ENCODE data around the gene DGKE. TPM values are rescaled to one million over a fixed set of nuclear protein-coding genes. Genes with fewer than 3 reads are reported as not detected.

Gene DGKE
- total RNA-seq, 1 experiment from 2014 or later, result 19.1 TPM

GRCh38 chr17:56870081-56870651, 36.2 kb downstream of the DGKE start:
- DNase-seq (ENCODE audit: low read depth, low spot score), result no peak
- in situ Hi-C loops (cut with HindIII; ENCODE audit: low pct_unique_long_range_greater_than_20kb, low sequenced_read_pairs), result no loop called here

GRCh38 chr17:56876766-56877179, 42.8 kb downstream of the DGKE start:
- TF ChIP-seq, protein P1, sequence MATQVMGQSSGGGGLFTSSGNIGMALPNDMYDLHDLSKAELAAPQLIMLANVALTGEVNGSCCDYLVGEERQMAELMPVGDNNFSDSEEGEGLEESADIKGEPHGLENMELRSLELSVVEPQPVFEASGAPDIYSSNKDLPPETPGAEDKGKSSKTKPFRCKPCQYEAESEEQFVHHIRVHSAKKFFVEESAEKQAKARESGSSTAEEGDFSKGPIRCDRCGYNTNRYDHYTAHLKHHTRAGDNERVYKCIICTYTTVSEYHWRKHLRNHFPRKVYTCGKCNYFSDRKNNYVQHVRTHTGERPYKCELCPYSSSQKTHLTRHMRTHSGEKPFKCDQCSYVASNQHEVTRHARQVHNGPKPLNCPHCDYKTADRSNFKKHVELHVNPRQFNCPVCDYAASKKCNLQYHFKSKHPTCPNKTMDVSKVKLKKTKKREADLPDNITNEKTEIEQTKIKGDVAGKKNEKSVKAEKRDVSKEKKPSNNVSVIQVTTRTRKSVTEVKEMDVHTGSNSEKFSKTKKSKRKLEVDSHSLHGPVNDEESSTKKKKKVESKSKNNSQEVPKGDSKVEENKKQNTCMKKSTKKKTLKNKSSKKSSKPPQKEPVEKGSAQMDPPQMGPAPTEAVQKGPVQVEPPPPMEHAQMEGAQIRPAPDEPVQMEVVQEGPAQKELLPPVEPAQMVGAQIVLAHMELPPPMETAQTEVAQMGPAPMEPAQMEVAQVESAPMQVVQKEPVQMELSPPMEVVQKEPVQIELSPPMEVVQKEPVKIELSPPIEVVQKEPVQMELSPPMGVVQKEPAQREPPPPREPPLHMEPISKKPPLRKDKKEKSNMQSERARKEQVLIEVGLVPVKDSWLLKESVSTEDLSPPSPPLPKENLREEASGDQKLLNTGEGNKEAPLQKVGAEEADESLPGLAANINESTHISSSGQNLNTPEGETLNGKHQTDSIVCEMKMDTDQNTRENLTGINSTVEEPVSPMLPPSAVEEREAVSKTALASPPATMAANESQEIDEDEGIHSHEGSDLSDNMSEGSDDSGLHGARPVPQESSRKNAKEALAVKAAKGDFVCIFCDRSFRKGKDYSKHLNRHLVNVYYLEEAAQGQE (IDR thresholded peaks at IDR 0.05; ENCODE audit: insufficient read depth in 1 of 2, low read depth in 2 of 2, low read length in 1 of 2), result no peak
- no peak for TF ChIP-seq TCF7L2 (IDR thresholded peaks at IDR 0.05; ENCODE audit: low read depth, low read length)
- no peak for TF ChIP-seq SIN3A (IDR thresholded peaks at IDR 0.05; ENCODE audit: borderline replicate concordance, insufficient read depth, low read depth, low read length)
- TF ChIP-seq POLR2AphosphoS5 (IDR thresholded peaks at IDR 0.05; ENCODE audit: low read depth, low read length), result no peak
- TF ChIP-seq CTCF (IDR thresholded peaks at IDR 0.05), result no peak
- ChIA-PET POLR2A (no interaction called here), CTCF (no interaction called here)
- no peak for DNase-seq (ENCODE audit: low read depth, low spot score)
- in situ Hi-C loops (cut with HindIII; ENCODE audit: low pct_unique_long_range_greater_than_20kb, low sequenced_read_pairs), result no loop called here
- no peak overlapping the region for H3K27ac ChIP-seq (ENCODE audit: low read length)
- no peaks in the 10 kb centered on the region for H3K36me3 ChIP-seq (ENCODE audit: control insufficient read depth, insufficient read depth, low read length)
- no peak overlapping the region for H3K4me3 ChIP-seq (ENCODE audit: low read depth in 2 of 2, low read length in 2 of 2)
- no peaks in the 10 kb centered on the region for H3K4me1 ChIP-seq (ENCODE audit: control insufficient read depth, insufficient read depth, low read length)
- H3K9me3 ChIP-seq (ENCODE audit: control insufficient read depth, insufficient read depth, low read depth, low read length), result no peaks in the 10 kb centered on the region
- no peak for ATAC-seq
- intact Hi-C loops (cut with micrococcal nuclease; ENCODE audit: unreplicated experiment), result no loop called here
- no TSS peak for BruUV-seq (replicated peaks)
- H3K27me3 ChIP-seq (ENCODE audit: control insufficient read depth, insufficient read depth, low read length), result no peaks in the 10 kb centered on the region

More at GRCh38 chr17:56870081-56870651, 36.2 kb downstream of the DGKE start:
- ChIA-PET CTCF (no interaction called here), POLR2A (no interaction called here)
- no TSS peak for BruUV-seq (replicated peaks)
- Histone ChIP-seq H3K4me3 (ENCODE audit: low read depth in 2 of 2, low read length in 2 of 2) (no peak overlapping the region), H3K27ac (ENCODE audit: low read length) (no peak overlapping the region), H3K36me3 (ENCODE audit: control insufficient read depth, insufficient read depth, low read length) (peaks cover 2% of the 10 kb centered on the region; the same call in 1 of the 2 replicates), H3K27me3 (ENCODE audit: control insufficient read depth, insufficient read depth, low read length) (no peaks in the 10 kb centered on the region), H3K4me1 (ENCODE audit: control insufficient read depth, insufficient read depth, low read length) (no peaks in the 10 kb centered on the region), H3K9me3 (ENCODE audit: control insufficient read depth, insufficient read depth, low read depth, low read length) (no peaks in the 10 kb centered on the region)
- TF ChIP-seq TCF7L2 (IDR thresholded peaks at IDR 0.05; ENCODE audit: low read depth, low read length), result no peak
- no peak for TF ChIP-seq POLR2AphosphoS5 (IDR thresholded peaks at IDR 0.05; ENCODE audit: low read depth, low read length)
- TF ChIP-seq SIN3A (IDR thresholded peaks at IDR 0.05; ENCODE audit: borderline replicate concordance, insufficient read depth, low read depth, low read length), result no peak
- TF ChIP-seq CTCF (IDR thresholded peaks at IDR 0.05), result no peak
- TF ChIP-seq, protein P1 (IDR thresholded peaks at IDR 0.05; ENCODE audit: insufficient read depth in 1 of 2, low read depth in 2 of 2, low read length in 1 of 2), result no peak
- ATAC-seq, result no peak
- intact Hi-C loops (cut with micrococcal nuclease; ENCODE audit: unreplicated experiment), result no loop called here
